HG03025 (cell line): ENCODE data around the gene ZSWIM9.

Source experiments
- ATAC-seq: cut with Tn5 transposase; IDR thresholded peaks from one replicate; pipeline ENCODE4 v1.9.1; 2021; ENCODE audit warnings: mild to moderate bottlenecking, moderate library complexity; ENCODE audit not compliant: unreplicated experiment, low FRiP score

ZSWIM9 gene

GRCh38 chr19:48171710-48172109 lies 1.2 kb downstream of the ZSWIM9 start:
- ATAC-seq, result no peak

GRCh38 chr19:48174445-48175030 lies 4.1 kb downstream of the ZSWIM9 start:
- ATAC-seq, result no peak

GRCh38 chr19:48175578-48175977 lies 5.1 kb downstream of the ZSWIM9 start:
- no peak for ATAC-seq

GRCh38 chr19:48176226-48176625 lies 5.7 kb downstream of the ZSWIM9 start:
- no peak for ATAC-seq

- ATAC-seq, result no peak
These were observed 11.0 kb downstream of the ZSWIM9 start for GRCh38 chr19:48181505-48181904.

GRCh38 chr19:48182434-48182833 lies 12.0 kb downstream of the ZSWIM9 start:
- ATAC-seq, result no peak

GRCh38 chr19:48183356-48183755 lies 12.9 kb downstream of the ZSWIM9 start:
- ATAC-seq, result no peak

GRCh38 chr19:48186015-48186414 lies 15.5 kb downstream of the ZSWIM9 start:
- ATAC-seq, result no peak

- ATAC-seq, result no peak
These were observed 16.1 kb downstream of the ZSWIM9 start for GRCh38 chr19:48186541-48186991.

GRCh38 chr19:48190288-48190884 lies 19.9 kb downstream of the ZSWIM9 start:
- no peak for ATAC-seq

GRCh38 chr19:48190885-48191284 lies 20.4 kb downstream of the ZSWIM9 start:
- no peak for ATAC-seq

- ATAC-seq, result no peak
These were observed 22.3 kb downstream of the ZSWIM9 start for GRCh38 chr19:48192750-48193149.

- ATAC-seq, result no peak
These were observed 23.8 kb downstream of the ZSWIM9 start for GRCh38 chr19:48194041-48194843.

- ATAC-seq, result no peak
These were observed 24.7 kb downstream of the ZSWIM9 start for GRCh38 chr19:48194844-48195830.

- ATAC-seq, result no peak
These were observed 25.9 kb downstream of the ZSWIM9 start for GRCh38 chr19:48196321-48196763.

- ATAC-seq, result no peak
These were observed 26.6 kb downstream of the ZSWIM9 start for GRCh38 chr19:48196933-48197665.

GRCh38 chr19:48203222-48203793 lies 32.8 kb downstream of the ZSWIM9 start:
- no peak for ATAC-seq

- ATAC-seq, result peak; percentile 76
These were observed 33.5 kb downstream of the ZSWIM9 start for GRCh38 chr19:48203794-48204628.
